ENCODE data around the gene SIGLEC6. TPM values are rescaled to one million over a fixed set of nuclear protein-coding genes. Genes with fewer than 3 reads are reported as not detected.

SIGLEC6 gene
- polyA plus RNA-seq (2013) = 22.1 and 24.5 TPM in 2 replicates

DNA sequence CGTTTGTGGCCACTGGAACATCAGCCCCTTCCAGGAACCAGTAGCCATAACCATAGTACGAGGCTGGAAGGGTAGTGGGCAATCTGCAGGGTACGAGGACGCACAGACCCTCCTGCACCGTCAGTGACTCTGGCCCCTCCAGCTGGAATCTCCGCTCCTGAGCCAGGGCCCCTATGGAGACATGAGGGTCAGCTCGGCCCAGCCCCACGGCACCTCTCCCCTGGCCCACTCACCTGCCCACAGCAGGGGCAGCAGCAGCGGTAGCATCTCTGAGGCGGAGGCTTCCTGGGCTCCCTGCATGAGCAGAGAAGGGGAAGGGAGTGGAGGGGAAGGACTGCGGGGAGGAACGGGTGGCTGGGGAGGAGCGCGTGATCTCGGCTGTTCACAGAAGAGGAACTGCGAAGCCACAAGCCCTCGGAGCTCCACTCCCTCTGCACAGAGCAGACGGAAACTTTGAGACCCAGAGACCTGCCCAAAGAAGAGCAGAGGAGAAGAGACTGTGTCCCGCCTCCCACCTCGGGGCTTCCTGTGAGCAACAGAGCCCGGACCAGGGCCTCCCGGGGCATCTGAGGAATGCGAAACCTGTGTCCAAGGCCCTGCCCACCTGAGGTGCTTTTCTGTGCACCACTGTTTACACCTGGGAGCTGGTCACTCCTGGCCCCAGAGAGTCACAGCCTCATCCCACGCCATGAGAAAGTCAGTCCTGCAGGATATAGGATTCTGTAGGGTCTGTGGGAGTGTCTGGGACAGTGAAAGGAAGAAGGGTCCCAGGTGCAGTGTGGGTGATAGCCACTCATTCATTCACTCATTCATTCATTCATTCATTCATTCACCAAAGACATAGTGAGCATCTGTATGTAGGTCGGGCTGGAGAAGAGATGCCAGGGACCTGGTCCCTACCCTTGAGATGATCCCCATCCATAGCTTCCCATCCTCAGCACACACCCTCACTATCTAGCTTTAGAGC, at the start of gene SIGLEC6:
TSS of gene SIGLEC6 (minus strand) at position 322 of the 967 bp plus-strand sequence. CDS start at position 300, 22 bp downstream.
- Histone ChIP-seq H3K9me3 (ENCODE audit: insufficient read depth, low read depth, low read length) (peaks cover 32% of the 10 kb centered on the region), H3K27me3 (ENCODE audit: insufficient read depth, low read length) (no peaks in the 10 kb centered on the region), H2AFZ (ENCODE audit: insufficient read depth, low read length, poor library complexity) (no peak within 1 kb of the TSS), H3K79me2 (ENCODE audit: control insufficient read depth, insufficient read depth, low read length, poor library complexity) (no peaks in the 10 kb centered on the region), H3K9ac (ENCODE audit: low read length) (no peak within 1 kb of the TSS), H3K14ac (ENCODE audit: low read length) (peak within 1 kb of the TSS; percentile 18), H3K18ac (ENCODE audit: low read length) (no peak within 1 kb of the TSS), H2AK5ac (ENCODE audit: low read length) (peak within 1 kb of the TSS; percentile 21), H3K4me1 (ENCODE audit: control insufficient read depth in 1 of 2, insufficient read depth in 2 of 2, low read length in 2 of 2) (peaks cover 0 to 5% of the 10 kb centered on the region in 2 experiments), H2BK5ac (ENCODE audit: low read depth, low read length, poor library complexity) (no peak within 1 kb of the TSS), H3K27ac (ENCODE audit: low read depth, low read length) (no peak within 1 kb of the TSS), H2BK12ac (ENCODE audit: low read length) (no peak within 1 kb of the TSS), H3K4me3 (ENCODE audit: low read depth, low read length) (peak within 1 kb of the TSS; percentile 5), H2BK120ac (ENCODE audit: insufficient read depth, low read length, poor library complexity) (peak within 1 kb of the TSS; percentile 9), H3K4ac (ENCODE audit: low read depth, low read length) (no peak within 1 kb of the TSS), H4K8ac (ENCODE audit: low read depth, low read length) (no peak within 1 kb of the TSS), H3K23ac (ENCODE audit: low read length) (no peak within 1 kb of the TSS), H4K12ac (ENCODE audit: low read depth, low read length) (no peak within 1 kb of the TSS), H3K4me2 (ENCODE audit: low read length) (no peak within 1 kb of the TSS), H4K91ac (ENCODE audit: low read depth, low read length) (peak within 1 kb of the TSS; percentile 59), H3K79me1 (ENCODE audit: low read length) (peaks cover 1% of the 10 kb centered on the region), H3K36me3 (ENCODE audit: control insufficient read depth in 1 of 2, insufficient read depth in 2 of 2, low read length in 2 of 2) (no peaks in the 10 kb centered on the region)
- peak; percentile 24 to 42 for DNase-seq
- WGBS (ENCODE audit: extremely low coverage, insufficient coverage, insufficient read length) = no CpG with 5 or more reads among the region's 25 CpGs

- H3K18ac ChIP-seq (ENCODE audit: low read length) = no peak overlapping the region
- no peak overlapping the region for H4K91ac ChIP-seq (ENCODE audit: low read depth, low read length)
- no peak for DNase-seq
- H4K8ac ChIP-seq (ENCODE audit: low read depth, low read length) = no peak overlapping the region
- H3K4me2 ChIP-seq (ENCODE audit: low read length) = no peak overlapping the region
- H3K79me2 ChIP-seq (ENCODE audit: control insufficient read depth, insufficient read depth, low read length, poor library complexity) = no peaks in the 10 kb centered on the region
- no peaks in the 10 kb centered on the region for H3K9me3 ChIP-seq (ENCODE audit: insufficient read depth, low read depth, low read length)
- no peak overlapping the region for H2BK120ac ChIP-seq (ENCODE audit: insufficient read depth, low read length, poor library complexity)
- no peak overlapping the region for H2BK5ac ChIP-seq (ENCODE audit: low read depth, low read length, poor library complexity)
- H3K9ac ChIP-seq (ENCODE audit: low read length) = no peak overlapping the region
- no peaks in the 10 kb centered on the region for H3K79me1 ChIP-seq (ENCODE audit: low read length)
- no peak overlapping the region for H3K4me3 ChIP-seq (ENCODE audit: low read depth, low read length)
- no peak overlapping the region for H2AFZ ChIP-seq (ENCODE audit: insufficient read depth, low read length, poor library complexity)
- H2AK5ac ChIP-seq (ENCODE audit: low read length) = no peak overlapping the region
- no CpG with 5 or more reads among the region's 6 CpGs for WGBS (ENCODE audit: extremely low coverage, insufficient coverage, insufficient read length)
- no peak overlapping the region for H4K12ac ChIP-seq (ENCODE audit: low read depth, low read length)
- H3K14ac ChIP-seq (ENCODE audit: low read length) = no peak overlapping the region
- no peak overlapping the region for H3K27ac ChIP-seq (ENCODE audit: low read depth, low read length)
- peaks cover 4 to 5% of the 10 kb centered on the region in 2 experiments for H3K4me1 ChIP-seq (ENCODE audit: control insufficient read depth in 1 of 2, insufficient read depth in 2 of 2, low read length in 2 of 2)
- no peak overlapping the region for H2BK12ac ChIP-seq (ENCODE audit: low read length)
- H3K36me3 ChIP-seq (ENCODE audit: control insufficient read depth in 1 of 2, insufficient read depth in 2 of 2, low read length in 2 of 2) = peaks cover 13 to 21% of the 10 kb centered on the region in 2 experiments
- H3K27me3 ChIP-seq (ENCODE audit: insufficient read depth, low read length) = no peaks in the 10 kb centered on the region
- no peak overlapping the region for H3K4ac ChIP-seq (ENCODE audit: low read depth, low read length)
- H3K23ac ChIP-seq (ENCODE audit: low read length) = no peak overlapping the region
Measured at GRCh38 chr19:51576850-51577249, 45.4 kb upstream of the SIGLEC6 start.

DNA sequence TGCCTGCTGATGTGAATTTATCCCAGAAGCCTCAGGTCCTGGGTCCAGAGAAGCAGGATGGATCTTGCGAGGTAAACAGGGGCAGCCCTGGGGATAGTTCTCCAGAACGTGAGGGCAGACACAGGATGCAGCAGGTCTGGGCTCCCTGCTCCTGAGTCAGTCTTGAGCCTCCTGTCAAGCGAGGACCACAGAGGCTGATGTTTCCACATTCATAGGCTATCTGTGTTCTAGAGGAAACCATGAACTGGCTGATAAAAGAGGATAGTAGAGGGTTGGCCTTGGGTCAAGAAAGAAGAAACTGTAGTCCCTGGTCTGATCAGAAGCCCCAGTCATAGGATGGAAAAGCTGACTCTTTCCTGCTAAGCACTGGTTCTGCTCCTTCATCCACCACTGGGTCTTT, 41.9 kb upstream of the SIGLEC6 start:
- Histone ChIP-seq H3K9me3 (ENCODE audit: insufficient read depth, low read depth, low read length) (no peaks in the 10 kb centered on the region), H3K14ac (ENCODE audit: low read length) (no peak overlapping the region)
- no CpG with 5 or more reads among the region's 3 CpGs for WGBS (ENCODE audit: extremely low coverage, insufficient coverage, insufficient read length)

GRCh38 chr19:51572908-51573307, 41.4 kb upstream of the SIGLEC6 start:
- Histone ChIP-seq H2AK5ac (ENCODE audit: low read length) (no peak overlapping the region), H3K23ac (ENCODE audit: low read length) (no peak overlapping the region), H4K12ac (ENCODE audit: low read depth, low read length) (no peak overlapping the region), H2BK12ac (ENCODE audit: low read length) (no peak overlapping the region), H4K91ac (ENCODE audit: low read depth, low read length) (no peak overlapping the region), H3K79me1 (ENCODE audit: low read length) (peaks cover 2% of the 10 kb centered on the region), H3K27ac (ENCODE audit: low read depth, low read length) (no peak overlapping the region), H3K4me2 (ENCODE audit: low read length) (no peak overlapping the region), H3K4me3 (ENCODE audit: low read depth, low read length) (no peak overlapping the region), H3K4ac (ENCODE audit: low read depth, low read length) (no peak overlapping the region), H3K14ac (ENCODE audit: low read length) (no peak overlapping the region), H3K4me1 (ENCODE audit: control insufficient read depth in 1 of 2, insufficient read depth in 2 of 2, low read length in 2 of 2) (peaks cover 7 to 9% of the 10 kb centered on the region in 2 experiments), H3K79me2 (ENCODE audit: control insufficient read depth, insufficient read depth, low read length, poor library complexity) (no peaks in the 10 kb centered on the region), H3K18ac (ENCODE audit: low read length) (no peak overlapping the region), H2BK5ac (ENCODE audit: low read depth, low read length, poor library complexity) (no peak overlapping the region), H2BK120ac (ENCODE audit: insufficient read depth, low read length, poor library complexity) (no peak overlapping the region), H3K9ac (ENCODE audit: low read length) (no peak overlapping the region), H3K27me3 (ENCODE audit: insufficient read depth, low read length) (no peaks in the 10 kb centered on the region), H2AFZ (ENCODE audit: insufficient read depth, low read length, poor library complexity) (no peak overlapping the region), H4K8ac (ENCODE audit: low read depth, low read length) (peak overlapping the region; percentile 31), H3K9me3 (ENCODE audit: insufficient read depth, low read depth, low read length) (no peaks in the 10 kb centered on the region), H3K36me3 (ENCODE audit: control insufficient read depth in 1 of 2, insufficient read depth in 2 of 2, low read length in 2 of 2) (peaks cover 6 to 15% of the 10 kb centered on the region in 2 experiments)
- DNase-seq = no peak
- no CpG with 5 or more reads among the region's 4 CpGs for WGBS (ENCODE audit: extremely low coverage, insufficient coverage, insufficient read length)

More for the DNA sequence above, 41.9 kb upstream of the SIGLEC6 start:
- H4K12ac ChIP-seq (ENCODE audit: low read depth, low read length) = no peak overlapping the region
- H3K27ac ChIP-seq (ENCODE audit: low read depth, low read length) = no peak overlapping the region
- peaks cover 8 to 15% of the 10 kb centered on the region in 2 experiments for H3K36me3 ChIP-seq (ENCODE audit: control insufficient read depth in 1 of 2, insufficient read depth in 2 of 2, low read length in 2 of 2)
- DNase-seq = no peak
- peaks cover 2% of the 10 kb centered on the region for H3K79me1 ChIP-seq (ENCODE audit: low read length)
- H2AK5ac ChIP-seq (ENCODE audit: low read length) = no peak overlapping the region
- H4K8ac ChIP-seq (ENCODE audit: low read depth, low read length) = no peak overlapping the region
- no peaks in the 10 kb centered on the region for H3K79me2 ChIP-seq (ENCODE audit: control insufficient read depth, insufficient read depth, low read length, poor library complexity)
- no peak overlapping the region for H3K4me3 ChIP-seq (ENCODE audit: low read depth, low read length)
- H3K27me3 ChIP-seq (ENCODE audit: insufficient read depth, low read length) = no peaks in the 10 kb centered on the region
- H3K4me1 ChIP-seq (ENCODE audit: control insufficient read depth in 1 of 2, insufficient read depth in 2 of 2, low read length in 2 of 2) = peaks cover 7 to 9% of the 10 kb centered on the region in 2 experiments
- no peak overlapping the region for H4K91ac ChIP-seq (ENCODE audit: low read depth, low read length)
- H3K18ac ChIP-seq (ENCODE audit: low read length) = no peak overlapping the region
- H3K23ac ChIP-seq (ENCODE audit: low read length) = no peak overlapping the region
- H2BK120ac ChIP-seq (ENCODE audit: insufficient read depth, low read length, poor library complexity) = no peak overlapping the region
- H3K4me2 ChIP-seq (ENCODE audit: low read length) = no peak overlapping the region
- H2BK5ac ChIP-seq (ENCODE audit: low read depth, low read length, poor library complexity) = no peak overlapping the region
- no peak overlapping the region for H3K4ac ChIP-seq (ENCODE audit: low read depth, low read length)
- no peak overlapping the region for H2BK12ac ChIP-seq (ENCODE audit: low read length)
- H2AFZ ChIP-seq (ENCODE audit: insufficient read depth, low read length, poor library complexity) = no peak overlapping the region
- H3K9ac ChIP-seq (ENCODE audit: low read length) = no peak overlapping the region

All from trophoblast cell (in vitro differentiated cells and primary cell).